Skeletal muscle satellite cell (primary cell): ENCODE data around the gene SAMD4A.

Source experiments
- H3K27me3 ChIP-seq: 2 replicates; pipeline ENCODE4 v1.7.0; 2013; ENCODE audit warnings: low read length; ENCODE audit not compliant: control insufficient read depth, insufficient read depth
- H3K36me3 ChIP-seq: 2 replicates; pipeline ENCODE4 v1.7.0; 2013; ENCODE audit warnings: mild to moderate bottlenecking, control low read depth, low read length; ENCODE audit not compliant: insufficient read depth
- H3K4me1 ChIP-seq: 2 replicates; pipeline ENCODE4 v1.7.0; 2013; ENCODE audit warnings: low read length; ENCODE audit not compliant: control insufficient read depth, insufficient read depth
- H3K4me2 ChIP-seq: 2 replicates; pipeline ENCODE4 v1.7.0; 2013; ENCODE audit warnings: mild to moderate bottlenecking, low read length
- H3K4me3 ChIP-seq: 2 replicates; pipeline ENCODE4 v1.7.0; 2013; ENCODE audit warnings: low read length
- H3K9ac ChIP-seq: 2 replicates; pipeline ENCODE4 v1.7.0; 2013; ENCODE audit warnings: mild to moderate bottlenecking, low read depth, low read length, moderate library complexity
- H3K9me3 ChIP-seq: replicated peaks from 2 replicates; pipeline ENCODE4 v1.7.0; 2013; ENCODE audit warnings: mild to moderate bottlenecking, control low read depth, low read length

The SAMD4A gene

DNA sequence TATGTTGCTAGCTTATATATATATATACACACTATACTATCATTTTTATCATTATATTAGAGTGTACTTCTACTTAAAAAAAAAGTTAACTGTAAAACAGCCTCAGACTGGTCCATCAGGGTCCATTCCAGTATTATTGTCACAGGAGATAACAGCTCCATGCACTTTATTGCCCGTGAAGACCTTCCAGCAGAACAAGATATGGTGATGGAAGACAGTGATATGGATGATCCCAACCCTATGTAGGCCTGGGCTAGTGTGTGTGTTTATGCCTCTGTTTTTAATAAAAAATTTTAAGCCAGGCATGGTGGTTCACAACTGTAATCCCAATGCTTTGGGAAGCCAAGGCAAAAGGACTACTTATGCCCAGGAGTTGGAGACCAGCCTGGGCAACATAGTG is 249.5 kb downstream of the SAMD4A start:
- peaks cover 7% of the 10 kb centered on the region for H3K4me1 ChIP-seq
- no peak overlapping the region for H3K4me3 ChIP-seq
- peaks cover 14% of the 10 kb centered on the region for H3K27me3 ChIP-seq
- no peak overlapping the region for H3K9ac ChIP-seq
- H3K9me3 ChIP-seq, result no peaks in the 10 kb centered on the region
- no peak overlapping the region for H3K4me2 ChIP-seq
- no peaks in the 10 kb centered on the region for H3K36me3 ChIP-seq

GRCh38 chr14:54817506-54817905 is 250.6 kb downstream of the SAMD4A start:
- peaks cover 13% of the 10 kb centered on the region for H3K27me3 ChIP-seq
- H3K9me3 ChIP-seq, result no peaks in the 10 kb centered on the region
- H3K4me2 ChIP-seq, result no peak overlapping the region

GRCh38 chr14:54818201-54819133 is 251.5 kb downstream of the SAMD4A start:
- H3K4me3 ChIP-seq, result no peak overlapping the region

More at GRCh38 chr14:54817506-54817905, 250.6 kb downstream of the SAMD4A start:
- Histone ChIP-seq H3K4me3 (no peak overlapping the region), H3K9ac (no peak overlapping the region), H3K36me3 (no peaks in the 10 kb centered on the region), H3K4me1 (peaks cover 7% of the 10 kb centered on the region)

GRCh38 chr14:54822685-54823084 is 255.8 kb downstream of the SAMD4A start:
- no peak overlapping the region for H3K9ac ChIP-seq
- H3K4me2 ChIP-seq, result no peak overlapping the region
- peaks cover 7% of the 10 kb centered on the region for H3K4me1 ChIP-seq
- peaks cover 16% of the 10 kb centered on the region for H3K9me3 ChIP-seq
- no peaks in the 10 kb centered on the region for H3K36me3 ChIP-seq
- no peak overlapping the region for H3K4me3 ChIP-seq
- peaks cover 25% of the 10 kb centered on the region for H3K27me3 ChIP-seq

More at GRCh38 chr14:54818201-54819133, 251.5 kb downstream of the SAMD4A start:
- Histone ChIP-seq H3K9me3 (peaks cover under 1% of the 10 kb centered on the region), H3K4me1 (peaks cover 7% of the 10 kb centered on the region), H3K27me3 (peaks cover 17% of the 10 kb centered on the region), H3K9ac (no peak overlapping the region), H3K36me3 (no peaks in the 10 kb centered on the region), H3K4me2 (peak overlapping the region; percentile 55)

DNA sequence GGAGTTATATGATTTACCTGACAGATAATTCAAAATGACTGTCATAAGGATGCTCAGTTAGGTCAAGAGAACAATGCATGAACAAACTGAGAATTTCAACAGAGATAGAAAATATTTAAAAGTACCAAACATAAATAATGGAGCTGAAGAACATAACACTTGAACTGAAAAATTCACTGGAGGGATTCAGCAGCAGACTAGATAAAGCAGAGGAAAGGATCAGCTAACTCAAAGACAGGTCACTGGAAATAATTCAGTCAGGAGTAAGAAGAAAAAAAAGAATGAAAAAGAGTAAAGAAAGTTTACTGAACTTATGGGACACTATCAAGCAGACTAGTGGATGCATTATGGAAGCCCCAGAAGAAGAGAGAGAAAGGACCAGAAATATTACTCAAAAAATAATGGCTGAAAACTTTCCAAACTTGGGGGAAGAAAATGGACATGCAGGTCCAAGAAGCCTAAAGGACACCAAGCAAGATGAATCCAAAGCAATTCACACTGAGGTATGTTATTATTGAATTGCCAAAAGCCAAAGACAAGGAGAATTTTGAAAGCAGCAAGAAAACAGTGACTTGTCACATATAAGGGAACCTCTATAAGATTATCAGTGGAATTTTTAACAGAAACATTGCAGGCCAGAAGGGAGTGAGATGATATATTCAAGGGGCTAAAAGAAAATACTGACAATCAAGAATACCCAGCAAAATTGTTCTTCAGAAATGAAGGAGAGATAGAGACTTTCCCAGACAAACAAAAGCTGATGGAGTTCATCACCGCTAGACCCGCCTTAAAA is 257.0 kb downstream of the SAMD4A start:
- no peak overlapping the region for H3K9ac ChIP-seq
- H3K9me3 ChIP-seq, result peaks cover 16% of the 10 kb centered on the region
- H3K4me1 ChIP-seq, result peaks cover 1% of the 10 kb centered on the region
- H3K36me3 ChIP-seq, result no peaks in the 10 kb centered on the region
- no peak overlapping the region for H3K4me3 ChIP-seq
- peaks cover 37% of the 10 kb centered on the region for H3K27me3 ChIP-seq
- no peak overlapping the region for H3K4me2 ChIP-seq

GRCh38 chr14:54828037-54828436 is 261.1 kb downstream of the SAMD4A start:
- Histone ChIP-seq H3K9ac (no peak overlapping the region), H3K9me3 (peaks cover 16% of the 10 kb centered on the region), H3K27me3 (peaks cover 52% of the 10 kb centered on the region), H3K4me1 (no peaks in the 10 kb centered on the region), H3K36me3 (no peaks in the 10 kb centered on the region), H3K4me3 (no peak overlapping the region), H3K4me2 (no peak overlapping the region)

GRCh38 chr14:54829486-54830224 is 262.7 kb downstream of the SAMD4A start:
- peaks cover 6% of the 10 kb centered on the region for H3K9me3 ChIP-seq
- no peak overlapping the region for H3K4me3 ChIP-seq
- H3K4me2 ChIP-seq, result no peak overlapping the region
- no peak overlapping the region for H3K9ac ChIP-seq
- no peaks in the 10 kb centered on the region for H3K4me1 ChIP-seq
- no peaks in the 10 kb centered on the region for H3K36me3 ChIP-seq
- peaks cover 54% of the 10 kb centered on the region for H3K27me3 ChIP-seq

GRCh38 chr14:54830650-54831049 is 263.7 kb downstream of the SAMD4A start:
- peaks cover 62% of the 10 kb centered on the region for H3K27me3 ChIP-seq
- H3K9ac ChIP-seq, result no peak overlapping the region
- H3K36me3 ChIP-seq, result no peaks in the 10 kb centered on the region
- no peak overlapping the region for H3K4me3 ChIP-seq
- no peak overlapping the region for H3K4me2 ChIP-seq
- no peaks in the 10 kb centered on the region for H3K4me1 ChIP-seq
- no peaks in the 10 kb centered on the region for H3K9me3 ChIP-seq

DNA sequence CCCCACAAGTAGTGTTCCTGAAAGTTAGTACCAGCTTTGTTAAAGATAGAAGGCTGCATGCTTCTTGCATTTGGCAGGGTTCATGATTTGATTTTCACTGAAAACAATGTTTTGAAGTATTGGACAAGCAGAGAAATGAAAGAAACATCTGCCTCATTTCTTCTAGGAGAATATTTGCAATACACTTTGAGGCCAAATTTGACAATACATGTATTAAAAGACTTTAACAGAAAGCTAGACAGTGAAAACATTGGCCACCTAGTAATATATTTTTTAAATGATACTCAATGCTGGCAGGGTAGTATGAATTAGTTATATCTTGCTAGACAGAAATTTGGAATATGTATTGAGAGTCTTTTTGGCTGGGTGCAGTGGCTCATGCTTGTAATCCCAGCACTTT is 267.2 kb downstream of the SAMD4A start:
- H3K27me3 ChIP-seq, result peaks cover 42% of the 10 kb centered on the region
- no peak overlapping the region for H3K4me3 ChIP-seq
- H3K36me3 ChIP-seq, result no peaks in the 10 kb centered on the region
- no peak overlapping the region for H3K4me2 ChIP-seq
- no peaks in the 10 kb centered on the region for H3K9me3 ChIP-seq
- no peaks in the 10 kb centered on the region for H3K4me1 ChIP-seq
- H3K9ac ChIP-seq, result no peak overlapping the region

- H3K9me3 ChIP-seq, result no peaks in the 10 kb centered on the region
- H3K36me3 ChIP-seq, result no peaks in the 10 kb centered on the region
- H3K27me3 ChIP-seq, result peaks cover 41% of the 10 kb centered on the region
- no peak overlapping the region for H3K4me2 ChIP-seq
- H3K4me1 ChIP-seq, result no peaks in the 10 kb centered on the region
- no peak overlapping the region for H3K9ac ChIP-seq
- H3K4me3 ChIP-seq, result no peak overlapping the region
Observed at GRCh38 chr14:54834727-54835126, 267.8 kb downstream of the SAMD4A start.

GRCh38 chr14:54836231-54836630 is 269.3 kb downstream of the SAMD4A start:
- H3K36me3 ChIP-seq, result no peaks in the 10 kb centered on the region
- no peaks in the 10 kb centered on the region for H3K4me1 ChIP-seq
- H3K9ac ChIP-seq, result no peak overlapping the region
- H3K9me3 ChIP-seq, result no peaks in the 10 kb centered on the region
- H3K4me2 ChIP-seq, result no peak overlapping the region
- H3K27me3 ChIP-seq, result peaks cover 41% of the 10 kb centered on the region
- H3K4me3 ChIP-seq, result no peak overlapping the region
